CD4-positive, alpha-beta T cell treated with Interleukin-12 subunit alpha and Interleukin-12 subunit beta, for 1 hour (primary cell): ENCODE measurements around the gene CEMIP2.

Source experiments
- DNase-seq: peaks from one replicate; pipeline ENCODE4 v3.0.0-alpha.2; 2020

The CEMIP2 gene

DNA sequence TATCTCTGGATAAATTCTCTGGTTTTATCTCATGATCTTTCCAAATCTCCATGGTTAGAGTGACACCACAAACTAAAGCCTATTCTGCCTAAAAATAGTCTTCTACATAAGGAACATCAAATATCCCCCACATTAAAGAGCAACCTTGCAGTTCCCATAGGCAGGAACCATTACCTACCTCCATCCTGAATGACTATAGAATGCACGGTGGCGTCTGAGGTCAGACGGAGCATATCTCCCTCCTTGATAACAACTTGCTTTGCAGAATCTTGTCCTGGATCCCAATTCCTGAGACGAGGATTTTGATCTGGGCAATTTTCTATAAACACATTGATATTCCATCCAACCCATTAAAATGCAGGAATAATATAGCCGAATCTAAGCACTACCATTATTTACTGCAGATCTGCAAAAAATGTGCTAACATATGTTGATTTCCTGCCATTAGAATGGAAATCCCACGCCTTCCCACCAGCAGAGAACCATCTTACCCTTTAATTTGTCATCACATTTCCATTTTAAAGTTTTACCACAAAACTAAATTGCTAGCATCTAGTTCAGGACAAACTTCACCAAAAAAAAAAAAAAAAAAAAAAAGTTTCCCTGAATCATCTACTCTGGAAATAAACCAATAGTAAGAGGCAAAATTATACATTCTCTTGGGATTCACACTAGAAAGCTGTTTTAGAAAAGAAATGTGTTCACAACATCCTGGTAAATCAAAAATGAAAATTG is 22.1 kb downstream of the CEMIP2 start:
- DNase-seq: no peak

- no peak for DNase-seq
Measured at GRCh38 chr9:71744754-71745521, 23.4 kb downstream of the CEMIP2 start.

DNA sequence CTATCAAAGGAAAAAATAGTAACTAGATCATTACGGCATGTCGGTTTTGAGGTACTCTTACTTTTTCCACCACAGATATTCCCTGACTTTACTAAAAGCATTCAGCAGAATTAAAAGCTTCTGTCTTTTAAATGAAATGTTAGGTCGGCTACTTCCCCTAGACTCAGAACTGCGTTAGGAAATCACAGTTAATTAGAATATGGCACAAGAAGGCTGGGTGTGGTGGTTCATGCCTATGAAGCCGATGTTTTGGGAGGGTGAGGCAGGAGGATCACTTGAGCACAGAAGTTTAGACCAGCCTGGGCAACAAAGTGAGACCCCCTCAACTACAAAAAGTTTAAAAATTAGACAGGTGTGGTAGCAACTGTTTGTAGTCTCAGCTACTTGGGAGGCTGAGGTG is 24.4 kb downstream of the CEMIP2 start:
- DNase-seq: no peak

DNA sequence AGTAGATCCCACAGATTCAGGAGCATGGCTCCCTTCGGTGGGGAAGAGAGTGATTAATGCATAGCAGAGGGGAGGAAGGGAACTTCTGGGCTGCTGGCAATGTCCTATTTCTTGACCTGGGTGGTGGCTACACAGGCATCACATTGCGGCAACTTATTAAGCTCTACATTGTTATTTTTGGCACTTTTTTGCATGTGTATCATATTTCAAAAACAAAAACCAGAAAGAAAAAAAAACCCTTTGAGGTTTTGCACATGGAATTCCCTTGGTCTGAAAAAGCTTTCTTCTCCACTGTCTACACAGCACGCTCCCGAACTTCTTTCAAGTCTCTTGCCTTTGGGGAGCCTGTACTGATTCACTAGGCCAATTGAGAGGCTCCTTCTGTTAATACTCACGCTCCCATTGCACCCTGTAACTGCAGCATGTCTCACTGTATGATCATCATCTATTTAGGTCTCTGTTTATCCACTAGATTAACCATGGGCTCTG is 25.1 kb downstream of the CEMIP2 start:
- DNase-seq: no peak

DNA sequence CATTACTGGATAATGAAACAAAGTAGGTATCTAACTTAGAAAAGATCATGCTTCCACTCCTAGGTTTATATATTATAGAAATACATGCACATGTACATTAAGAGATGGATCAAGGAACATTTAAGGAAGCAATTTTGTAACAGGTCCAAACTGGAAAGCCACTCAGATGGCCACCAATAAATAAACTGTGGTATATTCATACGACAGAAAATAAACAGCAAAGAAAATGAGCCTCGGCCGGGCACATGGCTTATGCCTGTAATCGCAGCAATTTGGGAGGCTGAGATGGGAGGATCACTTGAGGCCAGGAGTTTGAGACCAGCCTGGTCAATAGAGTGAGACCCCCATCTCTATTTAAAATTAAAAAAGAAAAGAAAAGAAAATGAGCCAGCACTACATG is 25.6 kb downstream of the CEMIP2 start:
- no peak for DNase-seq

DNA sequence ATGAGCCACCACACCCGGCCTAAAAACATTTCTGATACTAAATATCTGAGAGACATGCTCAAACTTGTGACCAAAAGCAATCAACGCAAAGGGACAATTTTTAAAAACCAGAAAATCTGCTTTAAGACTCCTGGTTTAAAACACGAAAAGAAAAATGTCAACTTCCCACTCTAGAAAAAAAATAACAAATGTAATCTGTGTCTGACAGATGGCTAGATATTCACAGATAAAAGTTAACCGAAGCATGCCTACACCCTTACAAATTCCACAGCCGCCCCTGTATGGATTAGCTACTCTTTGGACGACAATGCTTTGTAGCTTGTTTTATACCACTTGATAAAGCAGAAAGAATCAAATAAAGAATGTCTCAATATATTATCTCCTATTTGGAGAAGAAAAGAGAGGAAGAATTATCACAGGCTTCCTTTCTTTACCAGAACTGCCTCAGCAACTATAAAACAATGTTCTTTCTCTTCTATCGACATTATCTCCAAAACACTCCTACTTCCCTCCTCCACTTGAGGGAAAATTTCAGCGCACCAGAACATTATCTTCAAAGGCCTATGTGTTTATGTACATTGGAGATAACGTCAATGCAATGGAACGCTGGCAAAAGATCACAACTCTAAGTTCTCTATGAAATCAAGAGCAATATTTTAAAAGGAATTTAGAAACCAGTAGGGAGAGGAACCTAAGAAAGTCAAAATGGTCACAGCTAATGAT is 26.2 kb downstream of the CEMIP2 start:
- DNase-seq: no peak

DNA sequence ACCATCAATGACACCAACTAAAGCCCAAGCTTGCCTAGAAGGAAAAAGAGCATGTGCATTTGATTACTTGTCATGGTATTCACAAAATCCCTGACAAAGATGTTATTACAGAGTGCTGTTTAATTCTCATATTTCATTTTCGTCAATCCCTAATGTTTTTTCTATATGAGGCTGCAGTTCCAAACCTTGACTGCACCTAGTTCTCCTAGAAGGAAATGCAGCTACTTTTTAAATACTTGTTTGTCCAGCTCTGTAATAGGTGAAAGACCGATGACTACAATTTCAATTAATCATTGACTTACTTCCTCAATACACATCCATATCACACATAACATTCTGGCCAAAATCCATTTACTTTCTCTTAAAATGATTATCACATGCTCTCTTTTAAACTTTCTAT is 28.1 kb downstream of the CEMIP2 start:
- no peak for DNase-seq

GRCh38 chr9:71737455-71737854 is 30.9 kb downstream of the CEMIP2 start:
- DNase-seq: no peak

DNA sequence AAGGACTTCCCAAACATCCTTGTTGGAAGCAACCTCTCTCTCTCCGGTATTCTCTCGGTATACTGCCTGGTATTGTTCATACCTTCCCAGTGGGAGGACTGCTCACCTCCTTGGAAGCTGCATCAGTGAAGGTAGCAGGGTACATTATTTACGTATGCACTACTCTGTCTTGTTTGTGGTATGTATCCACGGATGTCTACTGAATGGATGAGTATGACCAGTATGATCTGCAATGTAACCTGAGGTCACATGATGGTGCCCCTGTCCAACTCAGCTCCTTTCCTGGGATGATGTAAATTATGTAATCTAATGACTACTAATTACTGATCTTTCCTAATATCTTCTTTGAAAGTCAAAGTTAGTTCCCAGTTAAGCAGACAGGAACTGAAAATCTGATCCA is 32.1 kb downstream of the CEMIP2 start:
- DNase-seq: no peak

- no peak for DNase-seq
Measured at GRCh38 chr9:71734950-71735349, 33.4 kb downstream of the CEMIP2 start.

DNA sequence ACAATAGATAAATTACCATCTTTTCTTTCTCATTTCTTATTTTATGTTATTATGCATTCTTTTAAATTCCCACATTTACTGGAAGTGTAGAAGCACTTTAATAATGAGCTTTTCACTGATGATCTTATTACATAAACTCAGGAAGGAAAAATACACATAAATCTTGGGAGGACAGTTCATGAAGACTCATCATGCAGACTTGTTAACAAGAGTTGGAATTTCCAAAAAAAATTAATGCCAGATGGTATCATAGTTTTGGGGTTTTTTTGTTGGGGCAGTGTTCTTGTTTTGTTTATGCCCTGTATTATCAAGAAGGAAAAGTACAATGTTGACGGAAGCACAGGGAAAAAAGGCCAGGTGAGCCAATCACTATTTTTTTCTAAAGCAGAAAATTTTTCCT is 35.1 kb downstream of the CEMIP2 start:
- DNase-seq: no peak

DNA sequence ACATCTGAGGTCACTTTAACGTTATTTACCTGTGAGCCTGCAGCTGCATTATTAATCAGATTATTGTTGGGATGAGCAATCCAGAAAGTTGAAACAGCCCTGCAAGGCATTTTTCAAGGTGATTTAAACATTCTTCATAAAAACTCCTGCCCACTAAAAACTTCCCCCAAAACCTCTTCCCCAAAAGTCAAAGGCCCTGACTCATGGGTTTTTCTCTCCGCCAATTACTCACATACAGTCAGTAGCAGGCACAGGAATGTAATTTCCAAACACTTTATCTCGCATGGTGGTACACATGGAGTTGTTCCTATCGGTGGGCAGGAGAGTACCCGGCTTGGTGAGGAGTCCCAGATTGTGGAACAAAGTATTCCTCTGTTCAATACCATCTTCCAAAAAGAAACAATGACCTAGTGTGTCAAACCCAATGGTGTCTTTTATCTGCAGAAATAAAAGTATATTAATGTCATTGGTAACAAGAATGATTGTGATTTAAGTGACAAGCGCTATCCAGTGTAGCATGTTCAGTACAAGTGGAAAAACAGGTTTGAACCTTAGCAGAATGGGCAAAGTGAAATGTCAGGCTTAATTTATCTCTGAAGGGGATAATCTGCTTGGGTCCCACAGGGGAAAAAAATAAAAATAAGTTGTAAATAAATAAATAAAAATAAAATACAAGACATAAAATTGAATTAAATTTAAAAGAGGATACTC is 38.3 kb downstream of the CEMIP2 start:
- DNase-seq: no peak

DNA sequence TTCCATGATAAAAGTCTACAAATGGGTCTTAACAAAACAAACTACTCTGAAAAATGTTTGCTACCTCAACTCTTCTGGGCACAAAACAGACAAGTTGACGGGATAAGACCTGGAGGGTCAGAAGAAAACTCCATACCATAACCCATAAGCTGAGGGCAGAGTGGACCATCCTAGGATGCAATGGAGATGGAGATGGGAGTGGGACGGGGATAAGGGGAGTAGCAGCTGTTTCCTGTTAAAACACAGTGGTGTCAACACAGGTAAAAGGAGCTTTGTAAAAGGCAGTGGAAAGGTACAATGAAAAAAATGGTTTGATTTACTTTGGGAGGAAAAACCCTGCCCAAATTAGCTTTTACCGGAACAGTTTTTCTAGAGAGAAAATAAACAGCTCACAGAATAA is 41.6 kb downstream of the CEMIP2 start:
- DNase-seq: no peak

DNA sequence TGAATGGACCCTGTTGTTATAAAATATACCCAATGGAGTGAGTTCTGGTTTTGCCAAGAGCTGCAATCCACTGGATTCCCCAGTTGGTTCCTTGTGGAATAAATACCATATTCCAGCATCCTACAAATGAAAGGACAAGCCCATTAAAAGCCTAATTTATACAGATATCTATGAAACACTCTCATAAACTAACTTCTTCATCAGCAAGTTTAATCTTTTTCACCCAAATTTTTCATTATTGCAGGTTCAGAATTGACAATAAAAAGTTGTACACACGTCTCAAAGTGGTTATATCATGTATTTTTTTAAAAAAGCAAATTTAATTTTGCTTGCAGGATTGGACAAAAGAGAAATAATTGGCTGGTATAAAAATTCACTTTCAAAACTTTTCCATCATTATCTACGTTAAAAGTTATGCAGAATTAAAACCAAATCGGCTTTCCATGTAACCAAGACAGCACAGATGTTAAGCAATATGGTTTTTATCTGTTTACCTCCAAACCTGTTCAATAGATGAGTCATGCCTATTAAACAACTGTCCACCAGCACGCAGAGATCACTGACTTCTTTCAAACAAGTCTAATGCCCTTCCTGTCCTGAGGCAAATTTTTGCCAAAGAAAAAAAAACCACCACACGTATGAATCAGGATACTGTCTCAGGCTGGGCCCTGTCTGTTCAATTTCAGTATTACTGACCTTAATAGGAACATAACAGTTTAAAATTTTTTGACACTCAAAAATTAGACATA is 42.5 kb downstream of the CEMIP2 start:
- DNase-seq: no peak

GRCh38 chr9:71721855-71722254 is 46.5 kb downstream of the CEMIP2 start:
- DNase-seq: no peak

DNA sequence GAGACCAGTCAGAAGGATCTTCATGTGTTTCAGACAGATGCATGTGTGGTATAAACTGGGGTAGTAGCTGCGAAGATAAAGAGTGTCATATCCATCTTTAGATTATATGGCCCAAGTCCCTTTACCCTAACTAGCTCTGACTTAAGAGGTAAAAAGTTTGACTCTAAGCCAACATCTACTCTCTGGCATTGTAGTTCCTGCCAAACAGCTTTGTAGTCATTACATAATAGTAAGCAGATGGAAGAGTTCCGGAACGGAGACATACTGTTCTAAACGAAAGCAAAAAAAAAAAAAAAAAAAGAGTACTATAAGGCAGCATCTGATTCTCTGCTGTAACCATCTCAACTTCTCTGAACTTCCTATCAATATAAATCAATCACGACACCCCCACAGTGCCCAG is 48.8 kb downstream of the CEMIP2 start:
- no peak for DNase-seq

- DNase-seq: no peak
Measured at GRCh38 chr9:71719088-71719487, 49.2 kb downstream of the CEMIP2 start.

DNA sequence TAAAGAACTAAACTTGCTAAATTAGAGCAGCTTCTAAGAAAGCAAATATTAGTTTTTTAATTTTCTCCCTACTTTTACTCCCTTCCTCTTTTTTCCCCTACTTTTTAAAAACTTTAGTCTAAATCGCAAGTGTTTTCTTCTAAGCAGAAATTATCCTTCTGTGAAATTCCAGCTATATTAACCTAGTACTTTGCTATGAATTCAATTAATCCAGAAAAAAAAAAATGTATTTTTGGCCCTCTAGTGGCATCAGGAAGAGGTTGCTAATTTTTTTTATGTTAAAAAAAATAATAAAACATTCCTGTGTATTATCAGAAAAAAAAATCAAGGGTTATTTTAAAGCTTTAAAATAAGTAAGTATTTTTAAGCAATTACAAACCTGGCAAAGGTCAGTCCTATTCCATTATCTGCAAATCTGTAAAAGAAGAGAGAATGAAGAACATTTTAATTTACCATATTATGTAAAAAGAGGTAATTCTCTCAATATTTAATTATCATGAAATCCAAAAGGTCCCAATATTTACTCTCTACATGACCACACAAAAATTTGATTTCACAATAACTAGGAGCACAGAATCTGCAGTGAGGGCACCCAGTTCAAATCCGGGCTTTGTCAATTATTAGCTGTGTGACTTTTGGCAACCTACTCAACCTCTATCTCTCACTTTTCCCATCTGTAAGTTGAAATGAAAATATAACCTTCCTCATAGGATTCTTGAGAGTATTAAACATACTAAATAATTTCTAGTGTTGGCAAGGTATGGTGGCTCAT is 52.0 kb downstream of the CEMIP2 start:
- no peak for DNase-seq

GRCh38 chr9:71710856-71711255 is 57.5 kb downstream of the CEMIP2 start:
- no peak for DNase-seq

- DNase-seq: no peak
Measured at GRCh38 chr9:71710201-71710600, 58.1 kb downstream of the CEMIP2 start.

- DNase-seq: no peak
Measured at GRCh38 chr9:71709384-71709783, 58.9 kb downstream of the CEMIP2 start.

DNA sequence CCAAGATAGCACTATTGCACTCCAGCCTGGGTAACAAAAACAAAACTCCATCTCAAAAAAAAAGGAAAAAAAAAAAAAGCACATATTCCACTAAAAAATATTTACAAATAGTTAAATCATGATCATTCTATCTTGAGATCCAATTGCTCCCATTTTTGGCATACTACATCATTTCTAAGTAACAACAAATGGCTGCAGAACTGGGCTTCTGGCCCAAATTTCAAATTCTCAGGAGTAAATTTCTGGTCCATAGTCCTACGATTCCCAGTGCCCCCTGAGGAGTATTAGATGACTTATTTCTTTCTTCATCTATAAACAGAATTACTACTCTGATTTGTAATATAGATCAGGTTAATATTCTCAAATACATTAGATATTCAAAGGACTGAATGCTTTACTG is 62.1 kb downstream of the CEMIP2 start:
- no peak for DNase-seq
